Stimulated activated CD4-positive, alpha-beta T cell treated with anti-CD3 and anti-CD28 coated beads, TNF-alpha, amount 100 ng/mL, for 4 hours (primary cell): ENCODE data around the gene LMAN1L.
A peak's percentile ranks its signal among the peaks of the same experiment; 100 is the strongest.

ENCODE experiments used
- DNase-seq, 3 experiments: peaks; one replicate each; pipeline ENCODE4 v3.0.0-alpha.2; 2020; ENCODE audit warnings: low read depth in 3 of 3

The LMAN1L gene

DNA sequence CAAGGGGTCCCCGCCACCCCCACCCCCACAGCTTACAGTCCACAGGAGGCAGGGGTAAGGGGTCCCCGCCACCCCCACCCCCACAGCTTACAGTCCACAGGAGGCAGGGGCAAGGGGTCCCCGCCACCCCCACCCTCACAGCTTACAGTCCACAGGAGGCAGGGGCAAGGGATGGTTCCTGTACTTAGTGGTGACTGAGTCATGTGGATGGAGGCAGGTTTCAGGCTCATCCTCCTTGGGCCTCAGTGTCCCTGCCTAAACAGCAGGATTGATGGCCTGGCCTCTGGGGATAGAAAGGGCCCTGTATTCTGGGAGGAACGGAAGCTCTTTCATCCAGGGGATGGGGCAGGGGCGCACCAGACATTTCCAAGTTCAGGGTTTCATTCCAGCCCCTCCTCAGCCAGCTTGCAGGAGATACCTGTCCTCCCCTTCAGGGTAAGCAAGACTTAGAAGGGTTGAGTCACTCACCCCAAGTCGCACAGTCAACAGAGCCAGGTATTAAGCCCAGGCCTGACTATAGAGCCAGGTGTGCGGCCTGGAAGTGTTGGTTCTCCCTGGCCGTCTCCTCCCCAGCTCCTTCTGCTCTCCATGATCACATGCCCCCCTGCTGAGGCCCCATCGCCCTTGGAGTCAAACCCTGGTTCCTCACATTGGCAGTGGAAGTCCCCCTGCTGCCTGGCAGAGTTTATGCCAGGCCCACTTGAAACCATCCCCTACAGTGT lies 18.2 kb upstream of the LMAN1L start:
- DNase-seq, result no peak

- DNase-seq, result no peak
Observed at GRCh38 chr15:74794970-74795349, 17.7 kb upstream of the LMAN1L start.

GRCh38 chr15:74795966-74796625 lies 16.5 kb upstream of the LMAN1L start:
- no peak for DNase-seq

DNA sequence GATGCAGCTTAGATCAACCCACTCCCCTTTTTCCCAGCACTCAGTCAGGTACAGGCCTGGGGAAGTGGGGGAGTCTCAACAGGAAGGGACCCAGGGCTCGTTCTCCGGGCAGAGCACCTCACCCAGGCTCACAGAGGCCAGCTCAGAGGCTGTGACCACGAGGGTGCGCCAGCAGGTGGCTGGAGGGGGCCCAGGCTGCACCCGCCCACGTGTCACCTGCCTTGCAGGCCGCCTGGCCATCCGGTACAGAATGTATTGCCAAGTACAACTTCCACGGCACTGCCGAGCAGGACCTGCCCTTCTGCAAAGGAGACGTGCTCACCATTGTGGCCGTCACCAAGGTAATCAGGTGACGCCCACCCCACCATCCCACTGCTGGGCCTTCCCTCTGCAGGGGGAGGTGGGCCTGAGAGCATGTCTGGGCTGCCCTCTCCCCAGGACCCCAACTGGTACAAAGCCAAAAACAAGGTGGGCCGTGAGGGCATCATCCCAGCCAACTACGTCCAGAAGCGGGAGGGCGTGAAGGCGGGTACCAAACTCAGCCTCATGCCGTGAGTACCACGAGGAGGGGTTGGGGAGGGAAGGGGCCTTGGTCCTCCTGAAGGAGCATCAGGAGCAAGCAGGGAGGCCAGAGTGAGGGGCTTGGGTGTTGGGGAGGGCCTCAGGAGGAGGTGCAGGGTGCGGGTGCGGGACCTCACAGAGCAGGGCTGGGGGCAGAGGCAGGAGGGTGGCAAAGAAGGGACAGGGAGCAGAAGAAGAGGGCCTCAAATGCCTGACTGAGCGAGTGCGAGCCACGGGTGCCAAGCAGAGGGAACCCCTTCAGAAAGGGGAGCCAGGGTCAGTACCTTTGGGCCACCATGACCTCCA lies 14.0 kb upstream of the LMAN1L start:
- DNase-seq, result no peak

- DNase-seq, result no peak
Observed at GRCh38 chr15:74799255-74799855, 13.3 kb upstream of the LMAN1L start.

DNA sequence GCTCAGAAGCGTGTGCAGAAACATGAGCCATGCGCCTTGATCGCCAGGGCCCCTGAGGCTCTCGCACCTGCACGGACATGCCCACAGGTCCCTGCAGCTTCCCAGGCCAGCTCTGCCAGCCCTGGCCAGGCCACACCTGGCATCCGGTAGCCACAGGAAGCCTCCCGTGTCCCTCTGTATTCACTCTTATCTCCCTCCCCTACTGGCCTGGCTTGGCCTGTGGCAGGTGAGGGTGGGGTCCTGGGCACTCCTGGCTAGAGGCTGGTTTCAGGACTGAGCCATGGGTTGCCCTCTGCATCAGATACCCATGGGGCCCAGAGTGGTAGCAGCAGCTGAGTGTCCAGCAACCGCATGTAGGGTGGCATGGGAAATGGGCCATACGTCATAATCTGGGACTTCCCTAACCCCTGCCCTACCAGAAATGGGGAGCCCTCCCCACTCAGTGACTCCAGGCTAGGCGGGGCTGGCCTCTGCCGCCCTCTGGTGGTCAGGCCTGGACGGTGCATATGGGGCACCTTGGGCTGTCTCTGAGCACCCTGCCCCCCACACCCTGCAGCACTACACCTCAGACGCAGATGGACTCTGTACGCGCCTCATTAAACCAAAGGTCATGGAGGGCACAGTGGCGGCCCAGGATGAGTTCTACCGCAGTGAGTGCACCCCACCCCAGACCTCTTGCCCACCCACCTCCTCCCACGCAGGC lies 12.6 kb upstream of the LMAN1L start:
- DNase-seq, result peak in 2 of 3 experiments; percentile 73 to 80

DNA sequence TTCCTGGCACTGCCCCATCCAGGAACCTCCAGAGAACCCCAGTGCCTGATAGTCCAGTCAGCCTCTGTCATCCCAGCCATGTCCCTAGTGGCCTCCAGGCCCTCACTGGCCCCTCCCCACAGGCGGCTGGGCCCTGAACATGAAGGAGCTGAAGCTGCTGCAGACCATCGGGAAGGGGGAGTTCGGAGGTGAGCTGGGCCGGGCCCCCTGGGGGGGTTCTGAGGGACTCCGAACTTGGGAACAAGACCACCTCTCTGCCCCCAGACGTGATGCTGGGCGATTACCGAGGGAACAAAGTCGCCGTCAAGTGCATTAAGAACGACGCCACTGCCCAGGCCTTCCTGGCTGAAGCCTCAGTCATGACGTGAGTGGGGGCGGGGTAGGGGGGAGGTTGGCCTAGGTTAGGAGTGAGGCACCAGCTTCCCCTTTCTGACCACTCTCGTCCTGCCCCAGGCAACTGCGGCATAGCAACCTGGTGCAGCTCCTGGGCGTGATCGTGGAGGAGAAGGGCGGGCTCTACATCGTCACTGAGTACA lies 12.0 kb upstream of the LMAN1L start:
- DNase-seq, result no peak

- DNase-seq, result no peak
Observed at GRCh38 chr15:74801311-74801997, 11.2 kb upstream of the LMAN1L start.

- no peak for DNase-seq
Observed at GRCh38 chr15:74802290-74802689, 10.3 kb upstream of the LMAN1L start.

DNA sequence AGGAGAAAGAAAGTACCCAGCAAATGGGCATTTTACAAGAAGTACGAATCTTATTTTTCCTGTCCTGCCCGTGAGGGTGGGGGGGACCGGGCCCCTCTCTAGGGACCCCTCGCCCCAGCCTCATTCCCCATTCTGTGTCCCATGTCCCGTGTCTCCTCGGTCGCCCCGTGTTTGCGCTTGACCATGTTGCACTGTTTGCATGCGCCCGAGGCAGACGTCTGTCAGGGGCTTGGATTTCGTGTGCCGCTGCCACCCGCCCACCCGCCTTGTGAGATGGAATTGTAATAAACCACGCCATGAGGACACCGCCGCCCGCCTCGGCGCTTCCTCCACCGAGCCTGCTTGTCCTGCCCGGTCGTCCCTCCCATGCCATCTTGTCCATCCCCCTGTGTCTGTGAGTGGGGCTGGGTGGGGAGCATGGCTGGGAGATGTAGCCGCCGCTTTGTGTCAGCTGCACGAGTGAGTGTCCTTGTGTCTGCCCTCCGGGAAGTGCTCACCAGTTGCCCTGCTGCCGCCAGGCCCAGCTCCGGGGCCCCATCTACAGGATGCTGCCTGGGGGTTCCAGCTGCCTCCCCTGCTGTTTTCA lies 9.7 kb upstream of the LMAN1L start:
- no peak for DNase-seq

DNA sequence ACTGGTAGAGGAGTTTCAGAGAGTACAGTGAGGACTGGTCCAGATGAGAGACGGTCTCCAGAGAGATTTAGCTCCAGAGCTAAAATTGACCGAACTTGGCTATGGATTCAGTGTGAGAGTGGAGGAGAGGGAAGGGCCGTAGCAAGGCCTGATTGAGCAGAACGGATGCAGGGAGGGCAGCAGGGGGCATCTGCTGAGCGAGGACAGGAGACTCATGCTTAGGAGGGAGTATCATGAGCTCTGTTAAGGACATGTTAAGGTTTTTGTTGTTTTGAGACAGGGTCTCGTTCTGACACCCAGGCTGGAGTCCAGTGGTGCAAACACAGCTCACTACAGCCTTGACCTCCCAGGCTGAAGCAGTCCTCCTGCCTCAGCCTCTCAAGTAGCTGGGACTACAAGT lies 7.7 kb upstream of the LMAN1L start:
- DNase-seq, result no peak

DNA sequence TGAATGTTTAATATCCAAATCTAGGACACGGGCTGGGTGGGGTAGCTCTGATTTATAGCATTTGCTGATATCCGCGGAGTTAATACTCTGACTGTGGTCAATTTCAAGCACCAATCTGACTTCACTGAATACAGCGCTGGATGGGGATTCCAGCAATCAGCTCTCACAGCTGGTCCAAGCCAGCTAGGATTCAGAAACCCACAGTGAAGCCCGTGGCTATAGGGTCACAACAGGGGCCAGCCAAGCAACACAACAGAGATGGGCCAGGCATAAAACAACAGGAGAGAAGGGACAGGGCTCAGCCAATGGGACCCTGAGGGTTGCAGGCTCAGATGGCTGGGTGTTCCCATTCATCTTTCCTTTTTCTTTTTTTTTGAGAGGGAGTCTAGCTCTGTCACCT lies 5.4 kb upstream of the LMAN1L start:
- no peak for DNase-seq

- DNase-seq, result no peak
Observed at GRCh38 chr15:74808078-74808839, 4.4 kb upstream of the LMAN1L start.

DNA sequence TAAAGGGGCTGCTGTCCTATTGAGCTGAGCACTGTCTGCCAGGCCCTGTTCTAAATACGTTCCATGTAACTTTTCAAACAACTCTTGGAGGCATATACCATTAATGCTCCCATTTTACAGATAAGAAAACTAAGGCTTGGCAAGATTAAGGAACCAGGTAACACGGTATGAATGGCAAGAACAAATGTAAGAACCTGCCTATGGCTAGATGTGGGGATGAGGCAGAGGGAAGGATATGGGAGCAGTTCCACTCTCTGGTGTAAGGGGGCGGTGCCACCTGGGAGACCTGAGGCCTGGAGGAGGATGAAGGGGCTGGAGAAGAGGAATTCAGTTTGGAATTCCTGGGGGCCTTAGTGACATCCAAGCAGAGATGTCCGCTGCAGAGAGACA lies 3.8 kb upstream of the LMAN1L start:
- no peak for DNase-seq

GRCh38 chr15:74809242-74809641 lies 3.4 kb upstream of the LMAN1L start:
- DNase-seq, result no peak

- DNase-seq, result no peak
Observed at GRCh38 chr15:74809956-74810355, 2.7 kb upstream of the LMAN1L start.

- no peak for DNase-seq
Observed at GRCh38 chr15:74815121-74815934, 2.7 kb downstream of the LMAN1L start.

DNA sequence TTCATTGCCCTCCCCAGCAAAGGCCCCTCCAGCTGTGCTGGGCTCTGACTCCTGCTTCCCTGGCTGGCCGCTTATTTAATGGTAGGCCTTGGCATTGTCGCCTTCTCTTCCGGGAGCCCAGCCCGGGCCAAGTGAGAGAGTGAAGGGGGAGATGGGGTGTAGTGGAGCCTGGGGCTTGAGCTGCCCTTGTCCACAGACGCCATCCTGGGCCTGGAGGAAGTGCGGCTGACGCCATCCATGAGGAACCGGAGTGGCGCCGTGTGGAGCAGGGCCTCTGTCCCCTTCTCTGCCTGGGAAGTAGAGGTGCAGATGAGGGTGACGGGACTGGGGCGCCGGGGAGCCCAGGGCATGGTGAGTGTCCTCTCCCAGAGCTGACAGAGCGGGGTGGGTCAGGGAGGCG lies 3.3 kb downstream of the LMAN1L start:
- no peak for DNase-seq
